Natural killer cell (primary cell): ENCODE results near the gene ENAH. TPM values are rescaled to one million over a fixed set of nuclear protein-coding genes. Genes with fewer than 3 reads are reported as not detected.

Source experiments
- ATAC-seq, 3 donors: fragments of 150-1000 bp in 2 of 3; fragments of 200-7000 bp in 1 of 3; cut with Tn5 transposase; 1 replicate in 1 of 3; 2 replicates in 2 of 3; pipeline ENCODE4 v1.10.0; 2021; ENCODE audit warnings: mild to moderate bottlenecking in 2 of 3, moderate library complexity in 2 of 3
- DNase-seq, 2 donors: peaks; one replicate each; pipeline versions ENCODE4 v3.0.0 to v3.0.0-alpha.2; 2013 to 2021; ENCODE audit warnings: mixed read lengths in 1 of 2
- H3K27ac ChIP-seq: one replicate; pipeline ENCODE4 v1.5.1; 2013; ENCODE audit warnings: mild to moderate bottlenecking, low read length
- H3K27me3 ChIP-seq: one replicate; pipeline ENCODE4 v1.6.1; 2013; ENCODE audit warnings: low read length; ENCODE audit not compliant: control insufficient read depth, insufficient read depth
- H3K36me3 ChIP-seq: one replicate; pipeline ENCODE4 v1.6.1; 2013; ENCODE audit warnings: low read length; ENCODE audit not compliant: control insufficient read depth, insufficient read depth
- H3K4me1 ChIP-seq: one replicate; pipeline ENCODE4 v1.6.1; 2013; ENCODE audit warnings: low read length; ENCODE audit not compliant: control insufficient read depth, insufficient read depth
- H3K4me3 ChIP-seq: one replicate; pipeline ENCODE4 v1.5.1; 2013; ENCODE audit warnings: low read length
- H3K9me3 ChIP-seq: one replicate; pipeline ENCODE4 v1.6.1; 2013; ENCODE audit warnings: low read length; ENCODE audit not compliant: control insufficient read depth, insufficient read depth
- H3K27ac Mint-ChIP-seq, 2 donors: one replicate each; pipeline ENCODE4 v1.8.0; 2022; ENCODE audit warnings: mild to moderate bottlenecking in 2 of 2, mixed read lengths in 2 of 2, moderate library complexity in 1 of 2
- H3K27me3 Mint-ChIP-seq, 2 donors: one replicate each; pipeline ENCODE4 v1.8.0; 2022; ENCODE audit warnings: low read depth in 2 of 2, mixed read lengths in 2 of 2
- H3K36me3 Mint-ChIP-seq: one replicate; pipeline ENCODE4 v1.8.0; 2022; ENCODE audit warnings: mixed read lengths
- H3K4me1 Mint-ChIP-seq, 2 donors: one replicate each; pipeline ENCODE4 v1.8.0; 2022; ENCODE audit warnings: mixed read lengths in 2 of 2
- H3K4me3 Mint-ChIP-seq: one replicate; pipeline ENCODE4 v1.8.0; 2022; ENCODE audit warnings: mild to moderate bottlenecking, moderate library complexity, mixed read lengths
- H3K9me3 Mint-ChIP-seq, 2 donors: one replicate each; pipeline ENCODE4 v1.8.0; 2022; ENCODE audit warnings: mixed read lengths in 2 of 2
- CTCF ChIP-seq: fragments of 200-600 bp; IDR thresholded peaks from one replicate; pipeline ENCODE4 v1.8.0; 2022; ENCODE audit warnings: antibody characterized with exemption
- WGBS: methylation state at CpG from one replicate; pipeline ENCODE4 v1.1.7; 2013; ENCODE audit warnings: missing lambda C conversion rate; ENCODE audit not compliant: insufficient coverage; 5-methylcytosine and 5-hydroxymethylcytosine counted together
- intact Hi-C: fragments of 100-400 bp; cut with micrococcal nuclease; formaldehyde crosslinking; loops from one replicate; pipeline ENCODE4 v1.14.2; 2022
- total RNA-seq, 4 donors: library from RNA; stranded (reverse); fragments of 120-200 nt in 1 of 4; gene quantifications; one replicate each; pipeline versions ENCODE4 v1.2.3 to v1.2.4, GENCODE V29; 2013 to 2022

The ENAH gene
- total RNA-seq, 3 donors from 2014 or later (not counting 1 experiment from before 2014, with no cell fraction given): not detected

DNA sequence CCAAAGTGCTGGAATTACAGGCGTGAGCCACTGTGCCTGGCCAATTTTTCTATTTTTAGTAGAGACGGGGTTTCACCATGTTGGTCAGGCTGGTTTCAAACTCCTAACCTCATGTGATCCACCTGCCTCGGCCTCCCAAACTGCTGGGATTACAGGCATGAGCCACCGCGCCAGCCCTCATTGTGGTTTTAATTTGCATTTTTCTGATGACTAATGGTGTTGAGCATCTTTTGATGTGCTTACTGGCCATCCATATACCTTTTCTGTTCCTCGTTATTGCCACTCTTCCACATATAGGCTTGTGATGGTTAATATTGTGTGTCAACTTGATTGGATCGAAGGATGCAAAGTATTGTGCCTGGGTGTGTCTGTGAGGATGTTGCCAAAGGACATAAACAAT lies 17.4 kb upstream of the ENAH start:
- H3K9me3 ChIP-seq: no peaks in the 10 kb centered on the region
- ATAC-seq (no peak), DNase-seq (no peak)
- no peaks in the 10 kb centered on the region for H3K4me1 Mint-ChIP-seq
- 83% methylated on average over 6 of the region's 7 CpGs for WGBS
- H3K36me3 Mint-ChIP-seq: no peaks in the 10 kb centered on the region
- no peak overlapping the region for H3K4me3 ChIP-seq
- H3K27ac Mint-ChIP-seq: no peak overlapping the region
- no peak for TF ChIP-seq CTCF
- peaks cover 2% of the 10 kb centered on the region for H3K27me3 ChIP-seq
- H3K4me1 ChIP-seq: no peaks in the 10 kb centered on the region
- intact Hi-C loops: no loop called here
- H3K27me3 Mint-ChIP-seq: peaks cover 5 to 23% of the 10 kb centered on the region in 2 donors
- H3K36me3 ChIP-seq: no peaks in the 10 kb centered on the region
- no peak overlapping the region for H3K27ac ChIP-seq
- H3K9me3 Mint-ChIP-seq: no peaks in the 10 kb centered on the region
- no peak overlapping the region for H3K4me3 Mint-ChIP-seq

DNA sequence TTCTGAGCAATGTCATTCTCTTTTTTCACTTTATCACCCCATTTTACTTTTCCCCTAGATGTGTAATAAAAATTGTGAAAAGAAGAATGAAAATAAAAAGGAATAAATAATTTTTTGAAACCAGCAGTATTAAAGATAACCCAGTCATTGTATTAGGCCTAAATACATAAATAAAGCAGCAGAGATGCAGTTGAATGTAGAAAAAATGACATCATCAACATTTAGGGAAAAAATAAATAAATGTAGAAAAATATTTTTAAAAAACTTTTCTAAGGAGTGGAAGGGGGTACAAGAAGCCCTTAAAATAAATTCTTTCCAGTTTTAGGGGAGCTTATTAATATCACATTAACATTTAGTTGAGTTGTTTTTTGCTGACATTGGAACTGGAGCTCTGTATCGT lies 15.3 kb upstream of the ENAH start:
- Histone ChIP-seq H3K36me3 (no peaks in the 10 kb centered on the region), H3K27ac (no peak overlapping the region), H3K4me1 (no peaks in the 10 kb centered on the region), H3K9me3 (no peaks in the 10 kb centered on the region), H3K27me3 (no peaks in the 10 kb centered on the region), H3K4me3 (no peak overlapping the region)
- H3K4me1 Mint-ChIP-seq: no peaks in the 10 kb centered on the region
- H3K27me3 Mint-ChIP-seq: peaks cover 7% of the 10 kb centered on the region in 2 donors
- WGBS: no CpG with 5 or more reads among the region's 1 CpG
- DNase-seq (no peak), ATAC-seq (no peak)
- no peaks in the 10 kb centered on the region for H3K36me3 Mint-ChIP-seq
- H3K9me3 Mint-ChIP-seq: no peaks in the 10 kb centered on the region
- H3K27ac Mint-ChIP-seq: no peak overlapping the region
- no peak overlapping the region for H3K4me3 Mint-ChIP-seq
- intact Hi-C loops: no loop called here
- TF ChIP-seq CTCF: no peak

- peaks cover 7 to 8% of the 10 kb centered on the region in 2 donors for H3K27me3 Mint-ChIP-seq
- Histone ChIP-seq H3K4me1 (no peaks in the 10 kb centered on the region), H3K27me3 (no peaks in the 10 kb centered on the region), H3K36me3 (no peaks in the 10 kb centered on the region), H3K4me3 (no peak overlapping the region), H3K27ac (no peak overlapping the region), H3K9me3 (no peaks in the 10 kb centered on the region)
- H3K4me1 Mint-ChIP-seq: no peaks in the 10 kb centered on the region
- no peaks in the 10 kb centered on the region for H3K36me3 Mint-ChIP-seq
- intact Hi-C loops: no loop called here
- 87% methylated on average over 2 of the region's 4 CpGs for WGBS
- no peaks in the 10 kb centered on the region for H3K9me3 Mint-ChIP-seq
- no peak overlapping the region for H3K4me3 Mint-ChIP-seq
- no peak for TF ChIP-seq CTCF
- H3K27ac Mint-ChIP-seq: no peak overlapping the region
- ATAC-seq (no peak), DNase-seq (no peak)
Observed at GRCh38 chr1:225667362-225667761, 14.4 kb upstream of the ENAH start.

- intact Hi-C loops: no loop called here
- H3K9me3 ChIP-seq: no peaks in the 10 kb centered on the region
- Mint-ChIP-seq H3K4me3 (no peak overlapping the region), H3K4me1 (no peaks in the 10 kb centered on the region), H3K9me3 (no peaks in the 10 kb centered on the region), H3K27me3 (peaks cover 7 to 8% of the 10 kb centered on the region in 2 donors), H3K36me3 (no peaks in the 10 kb centered on the region), H3K27ac (no peak overlapping the region)
- H3K4me3 ChIP-seq: no peak overlapping the region
- H3K4me1 ChIP-seq: no peaks in the 10 kb centered on the region
- no peaks in the 10 kb centered on the region for H3K36me3 ChIP-seq
- TF ChIP-seq CTCF: no peak
- WGBS: 87% methylated on average over 4 of the region's 4 CpGs
- H3K27ac ChIP-seq: no peak overlapping the region
- no peak for DNase-seq
- ATAC-seq: no peak
- no peaks in the 10 kb centered on the region for H3K27me3 ChIP-seq
Observed at GRCh38 chr1:225666495-225666894, 13.6 kb upstream of the ENAH start.
